Ishikawa (cell line): Measurements from ENCODE around the gene CTNND1.

Experiments used
- CEBPB ChIP-seq: IDR thresholded peaks from 2 replicates; pipeline ENCODE4 v1.6.1; 2012
- CREB1 ChIP-seq: IDR thresholded peaks from 2 replicates; pipeline ENCODE4 v1.6.1; 2012; ENCODE audit warnings: low read depth
- EGR1 ChIP-seq: IDR thresholded peaks from 2 replicates; pipeline ENCODE4 v1.6.1; 2012
- EP300 ChIP-seq: IDR thresholded peaks from 2 replicates; pipeline ENCODE4 v1.6.1; 2012; ENCODE audit warnings: borderline replicate concordance
- FOXM1 ChIP-seq: IDR thresholded peaks from 2 replicates; pipeline ENCODE4 v1.6.1; 2012; ENCODE audit warnings: low read depth, borderline replicate concordance
- MAX ChIP-seq: IDR thresholded peaks from 2 replicates; pipeline ENCODE4 v1.6.1; 2012
- NFIC ChIP-seq: IDR thresholded peaks from 2 replicates; pipeline ENCODE4 v1.6.1; 2012
- RAD21 ChIP-seq: IDR thresholded peaks from 2 replicates; pipeline ENCODE4 v1.6.1; 2012; ENCODE audit warnings: low read depth
- REST ChIP-seq: IDR thresholded peaks from 2 replicates; pipeline ENCODE4 v1.6.1; 2012; ENCODE audit warnings: low read depth, mild to moderate bottlenecking
- TAF1 ChIP-seq: IDR thresholded peaks from 2 replicates; pipeline ENCODE4 v1.6.1; 2012; ENCODE audit warnings: low read depth, mild to moderate bottlenecking
- TCF12 ChIP-seq: IDR thresholded peaks from 2 replicates; pipeline ENCODE4 v1.6.1; 2012; ENCODE audit warnings: low read depth
- TEAD4 ChIP-seq: IDR thresholded peaks from 2 replicates; pipeline ENCODE4 v1.6.1; 2012
- USF1 ChIP-seq: IDR thresholded peaks from 2 replicates; pipeline ENCODE4 v1.6.1; 2012
- YY1 ChIP-seq: IDR thresholded peaks from 2 replicates; pipeline ENCODE4 v1.6.1; 2012; ENCODE audit warnings: low read depth
- ZBTB7A ChIP-seq: IDR thresholded peaks from 2 replicates; pipeline ENCODE4 v1.6.1; 2012; ENCODE audit warnings: low read depth

CTNND1 gene, protein sequence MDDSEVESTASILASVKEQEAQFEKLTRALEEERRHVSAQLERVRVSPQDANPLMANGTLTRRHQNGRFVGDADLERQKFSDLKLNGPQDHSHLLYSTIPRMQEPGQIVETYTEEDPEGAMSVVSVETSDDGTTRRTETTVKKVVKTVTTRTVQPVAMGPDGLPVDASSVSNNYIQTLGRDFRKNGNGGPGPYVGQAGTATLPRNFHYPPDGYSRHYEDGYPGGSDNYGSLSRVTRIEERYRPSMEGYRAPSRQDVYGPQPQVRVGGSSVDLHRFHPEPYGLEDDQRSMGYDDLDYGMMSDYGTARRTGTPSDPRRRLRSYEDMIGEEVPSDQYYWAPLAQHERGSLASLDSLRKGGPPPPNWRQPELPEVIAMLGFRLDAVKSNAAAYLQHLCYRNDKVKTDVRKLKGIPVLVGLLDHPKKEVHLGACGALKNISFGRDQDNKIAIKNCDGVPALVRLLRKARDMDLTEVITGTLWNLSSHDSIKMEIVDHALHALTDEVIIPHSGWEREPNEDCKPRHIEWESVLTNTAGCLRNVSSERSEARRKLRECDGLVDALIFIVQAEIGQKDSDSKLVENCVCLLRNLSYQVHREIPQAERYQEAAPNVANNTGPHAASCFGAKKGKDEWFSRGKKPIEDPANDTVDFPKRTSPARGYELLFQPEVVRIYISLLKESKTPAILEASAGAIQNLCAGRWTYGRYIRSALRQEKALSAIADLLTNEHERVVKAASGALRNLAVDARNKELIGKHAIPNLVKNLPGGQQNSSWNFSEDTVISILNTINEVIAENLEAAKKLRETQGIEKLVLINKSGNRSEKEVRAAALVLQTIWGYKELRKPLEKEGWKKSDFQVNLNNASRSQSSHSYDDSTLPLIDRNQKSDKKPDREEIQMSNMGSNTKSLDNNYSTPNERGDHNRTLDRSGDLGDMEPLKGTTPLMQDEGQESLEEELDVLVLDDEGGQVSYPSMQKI

DNA sequence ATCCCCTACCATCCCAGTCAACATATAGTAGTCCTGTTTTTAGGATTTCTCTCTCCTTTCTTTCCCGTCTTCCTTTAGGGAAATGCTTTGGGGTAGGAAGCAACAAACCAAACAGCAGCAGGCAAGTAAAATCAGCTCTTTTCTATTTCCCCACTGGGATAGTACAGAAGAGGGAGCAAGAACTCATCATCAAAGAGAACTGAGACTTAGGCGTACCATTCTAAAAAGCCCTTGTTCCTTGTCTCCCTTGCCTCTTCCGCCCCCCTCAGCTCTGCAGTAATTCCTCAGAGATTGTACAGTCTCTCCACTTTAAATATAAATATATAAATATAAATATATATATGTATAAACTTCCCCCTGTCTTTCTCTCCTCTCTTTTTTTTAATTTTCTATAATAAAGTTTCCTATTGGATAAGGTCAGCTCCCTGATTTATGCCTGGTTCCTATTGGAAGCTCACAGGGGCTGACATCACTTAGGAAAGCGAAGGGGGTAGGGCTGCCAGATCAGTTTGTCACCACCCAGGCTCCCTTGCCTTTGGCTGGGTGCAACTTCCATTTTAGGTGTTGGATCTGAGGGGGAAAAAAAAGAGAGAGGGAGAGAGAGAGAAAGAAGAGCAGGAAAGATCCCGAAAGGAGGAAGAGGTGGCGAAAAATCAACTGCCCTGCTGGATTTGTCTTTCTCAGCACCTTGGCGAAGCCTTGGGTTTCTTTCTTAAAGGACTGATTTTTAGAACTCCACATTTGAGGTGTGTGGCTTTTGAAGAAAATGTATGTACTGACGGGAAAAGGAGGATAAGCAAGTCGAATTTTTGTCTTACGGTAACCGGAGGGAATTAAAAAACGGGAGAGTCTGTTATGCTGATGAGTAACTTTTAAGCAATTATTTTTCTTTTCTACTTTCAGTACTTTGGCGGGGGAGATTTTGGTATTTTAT, at the start of gene CTNND1:
Gene CTNND1, plus strand, starts transcription at position 502 of the 934 bp plus-strand sequence. CDS start 29,677 bp downstream, outside the sequence.
- TF ChIP-seq CREB1 (peak; percentile 46; the same call in 1 of the 2 replicates), ZBTB7A (no peak), NFIC (0 out of 2 replicates have a peak, but pooled peaks have one; percentile 20), RAD21 (no peak), REST (no peak), FOXM1 (no peak), EGR1 (no peak), TEAD4 (no peak), USF1 (no peak), YY1 (peak; percentile 84), CEBPB (no peak), TCF12 (no peak), MAX (no peak), EP300 (peak; percentile 21; the same call in 1 of the 2 replicates), TAF1 (peak; percentile 70)

DNA sequence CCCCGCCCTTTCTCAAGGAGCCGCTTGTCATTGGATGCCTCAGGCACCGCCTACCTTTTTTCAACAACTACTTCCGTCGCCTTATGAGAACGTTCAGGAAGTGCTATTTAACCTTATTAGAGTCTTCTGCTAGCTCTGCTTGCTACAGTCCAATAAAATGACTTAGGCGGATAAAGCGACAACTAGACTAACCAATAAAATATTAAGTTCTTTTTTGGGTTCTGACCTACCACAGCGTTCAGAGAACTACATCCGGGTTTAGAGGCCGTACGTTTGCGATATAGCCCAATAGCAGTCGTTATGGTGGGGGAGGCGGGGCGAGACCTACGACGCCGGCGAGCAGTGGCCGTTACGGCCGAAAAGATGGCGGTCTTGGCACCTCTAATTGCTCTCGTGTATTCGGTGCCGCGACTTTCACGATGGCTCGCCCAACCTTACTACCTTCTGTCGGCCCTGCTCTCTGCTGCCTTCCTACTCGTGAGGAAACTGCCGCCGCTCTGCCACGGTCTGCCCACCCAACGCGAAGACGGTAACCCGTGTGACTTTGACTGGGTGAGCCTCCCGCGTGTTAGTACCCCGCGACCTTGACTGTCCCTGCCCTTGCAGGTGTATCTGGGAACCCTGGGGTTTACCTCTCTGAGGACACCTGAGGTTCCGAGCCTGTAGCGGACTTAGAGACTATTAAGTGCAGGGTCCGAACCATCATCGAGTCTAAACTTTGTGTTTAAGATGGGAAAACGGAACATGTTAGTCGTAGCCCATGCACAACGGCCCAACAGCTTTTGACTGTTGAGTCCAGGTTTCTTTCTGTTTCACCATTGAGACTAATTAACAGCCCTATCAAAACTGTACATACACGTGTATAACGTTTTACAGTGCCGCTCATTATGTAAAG, 49.1 kb upstream of the CTNND1 start, which contains the start of gene TMX2:
Gene TMX2, plus strand, starts transcription at position 338 of the 895 bp plus-strand sequence. Its CDS starts 26 bp downstream, at position 364.
- TF ChIP-seq USF1 (no peak), MAX (peak; percentile 67), EGR1 (no peak), TAF1 (peak; percentile 78), RAD21 (no peak), ZBTB7A (no peak), YY1 (peak; percentile 95), CEBPB (no peak), TCF12 (peak; percentile 25; the same call in 1 of the 2 replicates), CREB1 (peak; percentile 83), FOXM1 (peak; percentile 75), REST (no peak), EP300 (no peak), NFIC (no peak), TEAD4 (no peak)

DNA sequence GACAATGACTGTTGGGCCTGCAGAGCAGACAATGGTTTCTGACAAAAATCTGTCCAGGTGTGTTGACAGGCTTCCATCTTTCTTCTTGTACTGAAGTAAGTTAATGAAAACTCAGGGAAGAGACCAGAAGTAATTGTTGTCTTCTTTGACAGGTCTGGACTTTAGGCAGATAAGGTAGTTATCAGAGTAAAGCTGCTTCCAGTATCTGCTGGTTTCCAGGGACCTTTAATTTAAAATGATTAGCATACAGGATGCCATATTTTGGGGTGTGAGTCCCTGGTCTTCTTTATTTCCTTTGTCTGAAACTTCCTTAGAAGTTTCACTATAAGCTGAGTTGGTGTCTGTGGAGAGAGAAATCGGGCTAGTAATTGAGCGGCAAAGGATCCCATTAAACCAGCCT, 47.8 kb upstream of the CTNND1 start:
- TF ChIP-seq USF1 (no peak), EP300 (no peak), YY1 (no peak), EGR1 (no peak), NFIC (no peak), REST (no peak), CEBPB (no peak), CREB1 (no peak), TEAD4 (no peak), RAD21 (no peak)
